ENCODE data around the gene MYRF. TPM values are rescaled to one million over a fixed set of nuclear protein-coding genes. Genes with fewer than 3 reads are reported as not detected.
A peak's percentile ranks its signal among the peaks of the same experiment; 100 is the strongest.

MYRF gene
- total and polyA plus RNA-seq, 9 of the 15 experiments (the other 6 are each of a cell fraction or from before 2014, with no cell fraction given): 2.3 to 25.8 (median 7.1) TPM

DNA sequence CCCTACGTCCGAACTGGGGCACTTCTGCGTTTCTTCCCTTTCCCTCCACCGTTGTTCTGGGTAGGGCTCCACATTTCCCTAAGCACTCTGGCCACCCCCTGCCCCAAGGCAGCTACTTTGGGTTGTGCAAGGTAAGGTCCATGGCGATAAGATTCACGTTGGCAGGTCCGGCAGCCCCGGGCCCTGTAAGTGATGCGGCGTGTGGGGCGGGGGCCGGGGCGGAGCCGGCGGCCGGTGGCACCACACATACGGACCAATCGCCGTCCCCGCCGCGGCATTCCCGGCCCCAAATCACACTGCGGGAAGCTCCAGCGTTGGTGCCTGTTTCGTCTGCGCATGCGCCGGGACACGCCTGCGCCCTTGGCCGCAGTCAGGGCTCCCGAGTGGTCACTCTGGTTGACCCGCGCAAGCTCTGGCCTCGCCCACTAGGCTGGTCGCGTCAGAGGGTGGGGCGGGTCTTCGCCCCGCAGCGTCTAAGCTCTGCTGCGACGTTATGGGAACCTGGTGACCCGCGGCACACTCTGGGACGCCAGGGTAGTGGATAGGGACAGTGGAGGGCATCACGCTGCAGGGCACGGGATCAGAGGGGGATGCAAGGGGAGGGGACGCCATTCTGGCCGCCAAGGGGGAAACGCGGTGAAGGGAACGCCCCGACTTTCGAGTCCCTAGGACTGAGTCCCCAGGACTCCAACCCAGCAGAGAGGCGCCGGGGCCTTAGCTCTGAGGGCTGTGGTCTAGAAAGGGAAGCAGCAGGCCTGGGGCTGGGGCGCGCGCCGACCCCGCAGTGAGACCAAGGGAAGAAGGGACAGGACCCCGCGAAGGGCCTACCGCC lies 62.7 kb downstream of the MYRF start (continued):
- TF ChIP-seq, protein P1, sequence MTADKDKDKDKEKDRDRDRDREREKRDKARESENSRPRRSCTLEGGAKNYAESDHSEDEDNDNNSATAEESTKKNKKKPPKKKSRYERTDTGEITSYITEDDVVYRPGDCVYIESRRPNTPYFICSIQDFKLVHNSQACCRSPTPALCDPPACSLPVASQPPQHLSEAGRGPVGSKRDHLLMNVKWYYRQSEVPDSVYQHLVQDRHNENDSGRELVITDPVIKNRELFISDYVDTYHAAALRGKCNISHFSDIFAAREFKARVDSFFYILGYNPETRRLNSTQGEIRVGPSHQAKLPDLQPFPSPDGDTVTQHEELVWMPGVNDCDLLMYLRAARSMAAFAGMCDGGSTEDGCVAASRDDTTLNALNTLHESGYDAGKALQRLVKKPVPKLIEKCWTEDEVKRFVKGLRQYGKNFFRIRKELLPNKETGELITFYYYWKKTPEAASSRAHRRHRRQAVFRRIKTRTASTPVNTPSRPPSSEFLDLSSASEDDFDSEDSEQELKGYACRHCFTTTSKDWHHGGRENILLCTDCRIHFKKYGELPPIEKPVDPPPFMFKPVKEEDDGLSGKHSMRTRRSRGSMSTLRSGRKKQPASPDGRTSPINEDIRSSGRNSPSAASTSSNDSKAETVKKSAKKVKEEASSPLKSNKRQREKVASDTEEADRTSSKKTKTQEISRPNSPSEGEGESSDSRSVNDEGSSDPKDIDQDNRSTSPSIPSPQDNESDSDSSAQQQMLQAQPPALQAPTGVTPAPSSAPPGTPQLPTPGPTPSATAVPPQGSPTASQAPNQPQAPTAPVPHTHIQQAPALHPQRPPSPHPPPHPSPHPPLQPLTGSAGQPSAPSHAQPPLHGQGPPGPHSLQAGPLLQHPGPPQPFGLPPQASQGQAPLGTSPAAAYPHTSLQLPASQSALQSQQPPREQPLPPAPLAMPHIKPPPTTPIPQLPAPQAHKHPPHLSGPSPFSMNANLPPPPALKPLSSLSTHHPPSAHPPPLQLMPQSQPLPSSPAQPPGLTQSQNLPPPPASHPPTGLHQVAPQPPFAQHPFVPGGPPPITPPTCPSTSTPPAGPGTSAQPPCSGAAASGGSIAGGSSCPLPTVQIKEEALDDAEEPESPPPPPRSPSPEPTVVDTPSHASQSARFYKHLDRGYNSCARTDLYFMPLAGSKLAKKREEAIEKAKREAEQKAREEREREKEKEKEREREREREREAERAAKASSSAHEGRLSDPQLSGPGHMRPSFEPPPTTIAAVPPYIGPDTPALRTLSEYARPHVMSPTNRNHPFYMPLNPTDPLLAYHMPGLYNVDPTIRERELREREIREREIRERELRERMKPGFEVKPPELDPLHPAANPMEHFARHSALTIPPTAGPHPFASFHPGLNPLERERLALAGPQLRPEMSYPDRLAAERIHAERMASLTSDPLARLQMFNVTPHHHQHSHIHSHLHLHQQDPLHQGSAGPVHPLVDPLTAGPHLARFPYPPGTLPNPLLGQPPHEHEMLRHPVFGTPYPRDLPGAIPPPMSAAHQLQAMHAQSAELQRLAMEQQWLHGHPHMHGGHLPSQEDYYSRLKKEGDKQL (CRISPR knock-in tag; IDR thresholded peaks at IDR 0.05; ENCODE audit: borderline replicate concordance): no peak
- TF ChIP-seq BDP1 (IDR thresholded peaks at IDR 0.05; ENCODE audit: insufficient read depth, insufficient read length) (no peak), ZNF347 (CRISPR knock-in tag; IDR thresholded peaks at IDR 0.05; ENCODE audit: low read depth) (no peak), HMG20B (CRISPR knock-in tag; IDR thresholded peaks at IDR 0.05) (peak; percentile 89; the same call in 1 of the 2 replicates), SPI1 (IDR thresholded peaks at IDR 0.05; ENCODE audit: borderline replicate concordance, low read depth, low read length) (peak; percentile 47; the same call in 1 of the 2 replicates), ZFP36 (IDR thresholded peaks at IDR 0.05; ENCODE audit: low read depth, low read length, partially characterized antibody) (peak; percentile 2), EWSR1 (IDR thresholded peaks at IDR 0.05; ENCODE audit: borderline replicate concordance, low read depth, partially characterized antibody) (no peak), TAF15 (IDR thresholded peaks at IDR 0.05; ENCODE audit: low read depth, low read length) (no peak), KDM5B (IDR thresholded peaks at IDR 0.05; ENCODE audit: insufficient replicate concordance, low read depth, low read length) (peak; percentile 80), NCOA1 (IDR thresholded peaks at IDR 0.05; ENCODE audit: low read depth) (peak; percentile 5; the same call in 1 of the 2 replicates)
- TF ChIP-seq, protein P2, sequence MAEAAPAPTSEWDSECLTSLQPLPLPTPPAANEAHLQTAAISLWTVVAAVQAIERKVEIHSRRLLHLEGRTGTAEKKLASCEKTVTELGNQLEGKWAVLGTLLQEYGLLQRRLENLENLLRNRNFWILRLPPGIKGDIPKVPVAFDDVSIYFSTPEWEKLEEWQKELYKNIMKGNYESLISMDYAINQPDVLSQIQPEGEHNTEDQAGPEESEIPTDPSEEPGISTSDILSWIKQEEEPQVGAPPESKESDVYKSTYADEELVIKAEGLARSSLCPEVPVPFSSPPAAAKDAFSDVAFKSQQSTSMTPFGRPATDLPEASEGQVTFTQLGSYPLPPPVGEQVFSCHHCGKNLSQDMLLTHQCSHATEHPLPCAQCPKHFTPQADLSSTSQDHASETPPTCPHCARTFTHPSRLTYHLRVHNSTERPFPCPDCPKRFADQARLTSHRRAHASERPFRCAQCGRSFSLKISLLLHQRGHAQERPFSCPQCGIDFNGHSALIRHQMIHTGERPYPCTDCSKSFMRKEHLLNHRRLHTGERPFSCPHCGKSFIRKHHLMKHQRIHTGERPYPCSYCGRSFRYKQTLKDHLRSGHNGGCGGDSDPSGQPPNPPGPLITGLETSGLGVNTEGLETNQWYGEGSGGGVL (CRISPR knock-in tag; IDR thresholded peaks at IDR 0.05): no peak
- TF ChIP-seq, protein P3, sequence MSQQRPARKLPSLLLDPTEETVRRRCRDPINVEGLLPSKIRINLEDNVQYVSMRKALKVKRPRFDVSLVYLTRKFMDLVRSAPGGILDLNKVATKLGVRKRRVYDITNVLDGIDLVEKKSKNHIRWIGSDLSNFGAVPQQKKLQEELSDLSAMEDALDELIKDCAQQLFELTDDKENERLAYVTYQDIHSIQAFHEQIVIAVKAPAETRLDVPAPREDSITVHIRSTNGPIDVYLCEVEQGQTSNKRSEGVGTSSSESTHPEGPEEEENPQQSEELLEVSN (IDR thresholded peaks at IDR 0.05; ENCODE audit: borderline replicate concordance in 1 of 2, extremely low read depth in 1 of 2, insufficient read depth in 1 of 2, insufficient read length in 1 of 2, low read depth in 1 of 2, low read length in 1 of 2, poor library complexity in 1 of 2, severe bottlenecking in 1 of 2): no peak
- TF ChIP-seq, protein P4, sequence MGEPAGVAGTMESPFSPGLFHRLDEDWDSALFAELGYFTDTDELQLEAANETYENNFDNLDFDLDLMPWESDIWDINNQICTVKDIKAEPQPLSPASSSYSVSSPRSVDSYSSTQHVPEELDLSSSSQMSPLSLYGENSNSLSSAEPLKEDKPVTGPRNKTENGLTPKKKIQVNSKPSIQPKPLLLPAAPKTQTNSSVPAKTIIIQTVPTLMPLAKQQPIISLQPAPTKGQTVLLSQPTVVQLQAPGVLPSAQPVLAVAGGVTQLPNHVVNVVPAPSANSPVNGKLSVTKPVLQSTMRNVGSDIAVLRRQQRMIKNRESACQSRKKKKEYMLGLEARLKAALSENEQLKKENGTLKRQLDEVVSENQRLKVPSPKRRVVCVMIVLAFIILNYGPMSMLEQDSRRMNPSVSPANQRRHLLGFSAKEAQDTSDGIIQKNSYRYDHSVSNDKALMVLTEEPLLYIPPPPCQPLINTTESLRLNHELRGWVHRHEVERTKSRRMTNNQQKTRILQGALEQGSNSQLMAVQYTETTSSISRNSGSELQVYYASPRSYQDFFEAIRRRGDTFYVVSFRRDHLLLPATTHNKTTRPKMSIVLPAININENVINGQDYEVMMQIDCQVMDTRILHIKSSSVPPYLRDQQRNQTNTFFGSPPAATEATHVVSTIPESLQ (CRISPR knock-in tag; IDR thresholded peaks at IDR 0.05): peak; percentile 72

Data from K562 (cell line).